SK-N-SH (cell line): Measurements from ENCODE around the gene CPED1. TPM values are rescaled to one million over a fixed set of nuclear protein-coding genes. Genes with fewer than 3 reads are reported as not detected.

Experiments used
- CTCF ChIA-PET: fragments of 300-600, 350-600 bp; formaldehyde crosslinking; extraction: SDS; loops from one replicate; lab custom pipeline; 2021; lab: Yijun Ruan, JAX
- POLR2A ChIA-PET: fragments of 350-600 bp; sonication (Branson Sonifier 250); formaldehyde crosslinking; extraction: SDS; loops from one replicate; lab custom pipeline; 2020; ENCODE audit warnings: antibody characterized with exemption, inconsistent platforms; lab: Yijun Ruan, JAX
- DNase-seq: peaks from one replicate; pipeline ENCODE4 v3.0.0; 2012
- H2AFZ ChIP-seq: fragments of 200-600 bp; sonication (generic); 2 replicates; pipeline ENCODE4 v1.8.1; 2016; ENCODE audit warnings: antibody characterized with exemption, mild to moderate bottlenecking, low read depth
- H3F3A ChIP-seq: fragments of 200-600 bp; sonication (generic); replicated peaks from 2 replicates; pipeline ENCODE3; 2016; ENCODE audit warnings: antibody characterized with exemption, mild to moderate bottlenecking; ENCODE audit not compliant: insufficient read depth
- H3K27ac ChIP-seq, 2 experiments: fragments of 200-500 bp in 1 of 2; fragments of 200-600 bp in 1 of 2; sonication (Bioruptor generic) in 1 of 2; sonication (generic), shearing (Covaris generic) in 1 of 2; 2 replicates each; pipeline versions ENCODE4 v1.5.1 to v1.6.1; 2014 to 2016; ENCODE audit warnings: low read depth in 2 of 2, inconsistent platforms in 1 of 2, low read length in 1 of 2, mild to moderate bottlenecking in 1 of 2, mixed read lengths in 1 of 2
- H3K27me3 ChIP-seq: fragments of 200-600 bp; sonication (generic), shearing (Covaris generic); 2 replicates; pipeline ENCODE4 v1.6.1; 2016; ENCODE audit warnings: mixed run types; ENCODE audit not compliant: insufficient read depth
- H3K36me3 ChIP-seq, 2 experiments: fragments of 200-500 bp in 1 of 2; fragments of 200-600 bp in 1 of 2; sonication (Bioruptor generic) in 1 of 2; sonication (generic) in 1 of 2; replicated peaks in 1 of 2; 2 replicates each; pipeline versions ENCODE3 to v1.5.1; 2014 to 2016; ENCODE audit warnings: low read length in 1 of 2, mild to moderate bottlenecking in 1 of 2; ENCODE audit not compliant: insufficient read depth in 2 of 2, control insufficient read depth in 1 of 2
- H3K4me1 ChIP-seq, 2 experiments: fragments of 200-500 bp in 1 of 2; fragments of 200-600 bp in 1 of 2; sonication (Bioruptor generic) in 1 of 2; sonication (generic), shearing (Covaris generic) in 1 of 2; 2 replicates each; pipeline versions ENCODE4 v1.5.1 to v1.6.1; 2014 to 2016; ENCODE audit warnings: low read depth in 1 of 2, low read length in 1 of 2, mixed run types in 1 of 2; ENCODE audit not compliant: insufficient read depth in 2 of 2, control insufficient read depth in 1 of 2
- H3K4me2 ChIP-seq: fragments of 200-600 bp; sonication (generic), shearing (Covaris generic); 2 replicates; pipeline ENCODE4 v1.6.1; 2017; ENCODE audit warnings: mixed run types
- H3K4me3 ChIP-seq, 2 experiments: fragments of 200-500 bp in 1 of 2; fragments of 200-600 bp in 1 of 2; sonication (Bioruptor generic) in 1 of 2; sonication (generic), shearing (Covaris generic) in 1 of 2; 2 replicates each; pipeline versions ENCODE4 v1.5.1 to v1.8.1; 2014 to 2016; ENCODE audit warnings: low read depth in 2 of 2, inconsistent platforms in 1 of 2, low read length in 1 of 2, mild to moderate bottlenecking in 1 of 2, mixed read lengths in 1 of 2, moderate library complexity in 1 of 2
- H3K79me2 ChIP-seq: fragments of 200-600 bp; sonication (generic); 2 replicates; pipeline ENCODE4 v1.8.1; 2017; ENCODE audit warnings: mild to moderate bottlenecking; ENCODE audit not compliant: insufficient read depth
- H3K9ac ChIP-seq: fragments of 200-600 bp; sonication (generic); 2 replicates; pipeline ENCODE4 v1.6.1; 2017; ENCODE audit warnings: mixed run types
- H3K9me2 ChIP-seq: fragments of 200-600 bp; sonication (generic); 2 replicates; pipeline ENCODE4 v1.6.1; 2017; ENCODE audit warnings: mixed run types
- H3K9me3 ChIP-seq: fragments of 200-600 bp; sonication (generic); 2 replicates; pipeline ENCODE4 v1.6.1; 2017; ENCODE audit warnings: mixed run types, mild to moderate bottlenecking, moderate library complexity
- H4K20me1 ChIP-seq: fragments of 200-600 bp; sonication (generic); 2 replicates; pipeline ENCODE4 v1.6.1; 2017; ENCODE audit warnings: mild to moderate bottlenecking, mixed run types; ENCODE audit not compliant: insufficient read depth
- CHD2 ChIP-seq: fragments of 150-350 bp; IDR thresholded peaks from 2 replicates; pipeline ENCODE4 v1.6.1; 2018; ENCODE audit warnings: low read length; ENCODE audit not compliant: partially characterized antibody
- ELF1 ChIP-seq: IDR thresholded peaks from 2 replicates; pipeline ENCODE4 v1.4.0; 2012
- EZH2phosphoT487 ChIP-seq: fragments of 200-600 bp; sonication (generic); IDR thresholded peaks from 2 replicates; pipeline ENCODE4 v1.6.1; 2017; ENCODE audit warnings: low read depth, mixed run types, mild to moderate bottlenecking, antibody characterized with exemption, moderate library complexity, borderline replicate concordance
- FOXJ3 ChIP-seq: sonication (generic); formaldehyde crosslinking; IDR thresholded peaks from 2 replicates; pipeline ENCODE4 v1.5.1; 2020; ENCODE audit warnings: mild to moderate bottlenecking, missing genetic modification reagents
- GABPA ChIP-seq: IDR thresholded peaks from 2 replicates; pipeline ENCODE4 v1.4.0; 2012; ENCODE audit warnings: low read depth, mild to moderate bottlenecking
- MEF2A ChIP-seq: IDR thresholded peaks from 2 replicates; pipeline ENCODE4 v1.4.0; 2012; ENCODE audit warnings: low read depth, borderline replicate concordance
- NFIC ChIP-seq: IDR thresholded peaks from 2 replicates; pipeline ENCODE4 v1.4.0; 2012; ENCODE audit warnings: borderline replicate concordance
- SIN3A ChIP-seq: IDR thresholded peaks from 2 replicates; pipeline ENCODE4 v1.6.1; 2012; ENCODE audit warnings: low read depth, mild to moderate bottlenecking, low read length, moderate library complexity, borderline replicate concordance
- TCF12 ChIP-seq: IDR thresholded peaks from 2 replicates; pipeline ENCODE4 v1.4.0; 2012
- YY1 ChIP-seq: IDR thresholded peaks from 2 replicates; pipeline ENCODE4 v1.4.0; 2012; ENCODE audit warnings: low read depth, mild to moderate bottlenecking
- WGBS: methylation state at CpG from one replicate; pipeline ENCODE4 v1.1.6; 2017; ENCODE audit warnings: low lambda C conversion rate; 5-methylcytosine and 5-hydroxymethylcytosine counted together
- polyA plus RNA-seq, 3 experiments: library from polyadenylated mRNA; depleted of rRNA; stranded (reverse); fragments of >200 nt; gene quantifications; 2 replicates each; pipeline ENCODE4 v1.2.3, GENCODE V29; 2012
- TF ChIP-seq, protein P1 (sequence below): IDR thresholded peaks from 2 replicates; pipeline ENCODE4 v1.6.1; 2012; ENCODE audit warnings: mild to moderate bottlenecking, low read depth, low read length, moderate library complexity
- TF ChIP-seq, protein P2 (sequence below): IDR thresholded peaks from 2 replicates; pipeline ENCODE4 v1.4.0; 2012; ENCODE audit warnings: low read depth

CPED1 gene
- polyA plus RNA-seq, 1 of the 3 experiments (the other 2 are of a cell fraction) = 4.4 TPM

DNA sequence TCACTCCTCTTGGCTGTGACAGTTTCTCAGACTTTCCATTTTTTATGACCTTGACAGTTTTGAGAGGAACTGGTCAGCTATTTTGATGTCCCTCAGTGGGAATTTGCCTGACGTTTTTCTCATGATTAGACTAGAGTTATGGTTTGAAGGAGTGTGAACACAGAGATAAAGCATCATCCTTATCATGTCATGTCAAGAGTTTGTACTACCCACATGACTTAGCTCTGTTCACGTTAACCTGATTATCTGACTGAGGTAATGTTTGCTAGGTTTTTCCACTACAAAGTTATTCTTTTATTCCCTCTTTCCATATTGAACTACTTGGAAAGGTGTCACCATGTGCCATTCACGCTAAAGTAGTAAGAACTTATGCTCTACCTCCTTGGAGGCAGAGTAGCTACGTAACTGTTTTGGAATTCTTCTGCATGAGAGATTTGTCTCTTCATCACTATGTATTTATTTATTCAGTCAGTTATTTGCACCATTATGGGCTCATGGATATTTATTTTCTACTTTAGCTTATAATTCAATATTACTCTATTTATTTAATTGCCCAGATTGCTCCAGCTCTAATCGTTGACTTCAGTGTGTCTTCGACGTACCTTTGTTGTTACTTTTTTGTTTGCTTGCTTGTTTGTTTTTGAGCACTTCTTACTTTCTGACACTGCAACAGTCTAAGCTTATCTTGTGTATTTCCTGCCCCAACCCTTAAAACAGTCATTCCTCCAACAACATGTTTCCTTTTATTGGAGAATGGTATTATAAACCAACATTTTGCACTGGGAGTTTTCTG is 50.4 kb downstream of the CPED1 start (continued):
- TF ChIP-seq, protein P1, sequence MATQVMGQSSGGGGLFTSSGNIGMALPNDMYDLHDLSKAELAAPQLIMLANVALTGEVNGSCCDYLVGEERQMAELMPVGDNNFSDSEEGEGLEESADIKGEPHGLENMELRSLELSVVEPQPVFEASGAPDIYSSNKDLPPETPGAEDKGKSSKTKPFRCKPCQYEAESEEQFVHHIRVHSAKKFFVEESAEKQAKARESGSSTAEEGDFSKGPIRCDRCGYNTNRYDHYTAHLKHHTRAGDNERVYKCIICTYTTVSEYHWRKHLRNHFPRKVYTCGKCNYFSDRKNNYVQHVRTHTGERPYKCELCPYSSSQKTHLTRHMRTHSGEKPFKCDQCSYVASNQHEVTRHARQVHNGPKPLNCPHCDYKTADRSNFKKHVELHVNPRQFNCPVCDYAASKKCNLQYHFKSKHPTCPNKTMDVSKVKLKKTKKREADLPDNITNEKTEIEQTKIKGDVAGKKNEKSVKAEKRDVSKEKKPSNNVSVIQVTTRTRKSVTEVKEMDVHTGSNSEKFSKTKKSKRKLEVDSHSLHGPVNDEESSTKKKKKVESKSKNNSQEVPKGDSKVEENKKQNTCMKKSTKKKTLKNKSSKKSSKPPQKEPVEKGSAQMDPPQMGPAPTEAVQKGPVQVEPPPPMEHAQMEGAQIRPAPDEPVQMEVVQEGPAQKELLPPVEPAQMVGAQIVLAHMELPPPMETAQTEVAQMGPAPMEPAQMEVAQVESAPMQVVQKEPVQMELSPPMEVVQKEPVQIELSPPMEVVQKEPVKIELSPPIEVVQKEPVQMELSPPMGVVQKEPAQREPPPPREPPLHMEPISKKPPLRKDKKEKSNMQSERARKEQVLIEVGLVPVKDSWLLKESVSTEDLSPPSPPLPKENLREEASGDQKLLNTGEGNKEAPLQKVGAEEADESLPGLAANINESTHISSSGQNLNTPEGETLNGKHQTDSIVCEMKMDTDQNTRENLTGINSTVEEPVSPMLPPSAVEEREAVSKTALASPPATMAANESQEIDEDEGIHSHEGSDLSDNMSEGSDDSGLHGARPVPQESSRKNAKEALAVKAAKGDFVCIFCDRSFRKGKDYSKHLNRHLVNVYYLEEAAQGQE = no peak
- TF ChIP-seq, protein P2, sequence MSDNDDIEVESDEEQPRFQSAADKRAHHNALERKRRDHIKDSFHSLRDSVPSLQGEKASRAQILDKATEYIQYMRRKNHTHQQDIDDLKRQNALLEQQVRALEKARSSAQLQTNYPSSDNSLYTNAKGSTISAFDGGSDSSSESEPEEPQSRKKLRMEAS = no peak
- TF ChIP-seq GABPA (no peak), TCF12 (no peak), MEF2A (no peak), EZH2phosphoT487 (no peak), SIN3A (no peak)

DNA sequence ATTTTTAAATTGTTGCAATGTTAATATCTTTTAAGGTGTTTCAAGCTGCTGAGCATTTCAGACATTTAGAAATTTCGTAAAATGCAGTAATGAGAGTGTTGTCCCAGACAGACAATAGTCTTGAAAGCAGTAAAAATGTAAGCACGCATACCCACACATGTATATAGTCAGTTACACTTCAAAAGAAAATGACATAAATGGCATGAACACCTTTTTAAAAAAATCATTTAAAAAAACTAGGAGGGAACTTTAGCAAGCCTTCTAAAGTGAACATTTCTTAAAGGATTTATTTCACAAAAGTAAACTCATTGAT is 51.0 kb downstream of the CPED1 start:
- peaks cover 4% of the 10 kb centered on the region for H3F3A ChIP-seq
- no peaks in the 10 kb centered on the region for H3K27me3 ChIP-seq
- no peaks in the 10 kb centered on the region for H3K9me3 ChIP-seq
- ChIA-PET CTCF (interaction anchor here (0.6 to 7.1 kb wide), 6 partner anchors 10 to 52 kb away, joined by 4 to 68 read pairs (median 6); partner anchors contain the start of gene CPED1), POLR2A (no interaction called here)
- no peaks in the 10 kb centered on the region for H3K79me2 ChIP-seq
- DNase-seq = no peak
- H4K20me1 ChIP-seq = no peaks in the 10 kb centered on the region
- H3K36me3 ChIP-seq = peaks cover 0 to 4% of the 10 kb centered on the region in 2 experiments
- H3K9me2 ChIP-seq = no peaks in the 10 kb centered on the region
- H2AFZ ChIP-seq = no peak overlapping the region
- H3K4me1 ChIP-seq = peaks cover 0 to 9% of the 10 kb centered on the region in 2 experiments; a peak in 2 of 4 replicates
- WGBS = 83% methylated on average over 2 of the region's 2 CpGs
- no peak overlapping the region for H3K4me3 ChIP-seq
- no peak overlapping the region for H3K9ac ChIP-seq
- H3K27ac ChIP-seq = no peak overlapping the region
- TF ChIP-seq FOXJ3 (CRISPR knock-in tag) (no peak), CHD2 (no peak), YY1 (no peak), EZH2phosphoT487 (no peak), ELF1 (no peak), NFIC (no peak)
- TF ChIP-seq, all 33 proteins: peak for 0
- H3K4me2 ChIP-seq = no peak overlapping the region
